ENCODE results near the gene CREB5. TPM values are rescaled to one million over a fixed set of nuclear protein-coding genes. Genes with fewer than 3 reads are reported as not detected.

Gene CREB5
- total and polyA plus RNA-seq, 2 of the 13 experiments (the other 11 are each of a cell fraction or from before 2014, with no cell fraction given): 0.38 to 0.71 TPM

- no TSS peak for BruUV-seq (replicated peaks)
- ChIA-PET POLR2A (no interaction called here), CTCF (ENCODE audit: low intra/inter-chr PET ratio, low total read pairs) (no interaction called here)
- in situ Hi-C loops (cut with HindIII; ENCODE audit: extremely low pct_ligation_motif_present, low pct_unique_long_range_greater_than_20kb) (no loop called here), intact Hi-C loops (cut with micrococcal nuclease; ENCODE audit: unreplicated experiment) (no loop called here)
- no peak overlapping the region for H3K27ac ChIP-seq (ENCODE audit: extremely low read length, insufficient read depth, low read length)
- no peaks in the 10 kb centered on the region for H4K20me1 ChIP-seq (ENCODE audit: insufficient read depth, low read length)
- H3K9me3 ChIP-seq (ENCODE audit: low read length): no peaks in the 10 kb centered on the region
- DNase-seq (ENCODE audit: low spot score) (no peak), FAIRE-seq (no peak), ATAC-seq (no peak)
- H3K36me3 ChIP-seq (replicated peaks in 1 of 2; ENCODE audit: control insufficient read depth in 1 of 2, insufficient read depth in 2 of 2, low read length in 2 of 2): no peaks in the 10 kb centered on the region
- no peak overlapping the region for H3K9ac ChIP-seq (ENCODE audit: insufficient read depth, low read depth, low read length)
- H2AFZ ChIP-seq (ENCODE audit: low read length): no peak overlapping the region
- H3K4me3 ChIP-seq (replicated peaks in 1 of 3; ENCODE audit: insufficient read depth in 1 of 3, low read depth in 2 of 3, low read length in 3 of 3): no peak overlapping the region
- WGBS (ENCODE audit: low lambda C conversion rate): 52% methylated on average over 6 of the region's 6 CpGs
- H3K4me2 ChIP-seq (ENCODE audit: low read depth, low read length): no peak overlapping the region
- no peaks in the 10 kb centered on the region for H3K27me3 ChIP-seq (ENCODE audit: control insufficient read depth in 1 of 2, insufficient read depth in 2 of 2, low read length in 2 of 2)
- no peaks in the 10 kb centered on the region for H3K79me2 ChIP-seq (ENCODE audit: insufficient read depth, low read length)
- no peaks in the 10 kb centered on the region for H3K4me1 ChIP-seq (ENCODE audit: insufficient read depth, low read length)
- TF ChIP-seq TOE1 (CRISPR knock-in tag; IDR thresholded peaks at IDR 0.05): no peak
- no peak for TF ChIP-seq JDP2 (CRISPR knock-in tag; IDR thresholded peaks at IDR 0.05; ENCODE audit: borderline replicate concordance)
- TF ChIP-seq RAD21 (CRISPR knock-in tag; IDR thresholded peaks at IDR 0.05): no peak
- TF ChIP-seq ZNF335 (CRISPR knock-in tag; IDR thresholded peaks at IDR 0.05): no peak
- no peak for TF ChIP-seq ZNF350 (CRISPR knock-in tag; IDR thresholded peaks at IDR 0.05; ENCODE audit: borderline replicate concordance, low read depth)
- TF ChIP-seq AKNA (CRISPR knock-in tag; IDR thresholded peaks at IDR 0.05; ENCODE audit: borderline replicate concordance): no peak
- TF ChIP-seq AHDC1 (CRISPR knock-in tag; IDR thresholded peaks at IDR 0.05; ENCODE audit: borderline replicate concordance): no peak
- no peak for TF ChIP-seq EED (CRISPR knock-in tag; IDR thresholded peaks at IDR 0.05)
- TF ChIP-seq SSRP1 (CRISPR knock-in tag; IDR thresholded peaks at IDR 0.05): no peak
- TF ChIP-seq MYPOP (CRISPR knock-in tag; IDR thresholded peaks at IDR 0.05): no peak
- no peak for TF ChIP-seq ZFP36 (IDR thresholded peaks at IDR 0.05; ENCODE audit: borderline replicate concordance, low read depth, low read length, partially characterized antibody)
- no peak for TF ChIP-seq ATAD3A (CRISPR knock-in tag; IDR thresholded peaks at IDR 0.05)
Measured at GRCh38 chr7:28505014-28505413, 92.7 kb downstream of the CREB5 start.
